ENCODE results near the gene PPARA.

The PPARA gene

GRCh38 chr22:46140989-46141928 is 9.1 kb upstream of the PPARA start:
- no peak overlapping the region for H3K4me3 Mint-ChIP-seq
- H3K36me3 Mint-ChIP-seq (ENCODE audit: low read depth) = no peaks in the 10 kb centered on the region
- no peaks in the 10 kb centered on the region for H3K9me3 Mint-ChIP-seq
- H3K4me1 Mint-ChIP-seq (ENCODE audit: low read depth) = no peaks in the 10 kb centered on the region
- H3K27me3 Mint-ChIP-seq = no peaks in the 10 kb centered on the region
- H3K27ac Mint-ChIP-seq = no peak overlapping the region

GRCh38 chr22:46142548-46143490 is 7.5 kb upstream of the PPARA start:
- H3K4me3 Mint-ChIP-seq = no peak overlapping the region
- H3K4me1 Mint-ChIP-seq (ENCODE audit: low read depth) = no peaks in the 10 kb centered on the region
- no peaks in the 10 kb centered on the region for H3K9me3 Mint-ChIP-seq
- H3K36me3 Mint-ChIP-seq (ENCODE audit: low read depth) = no peaks in the 10 kb centered on the region
- H3K27ac Mint-ChIP-seq = no peak overlapping the region
- no peaks in the 10 kb centered on the region for H3K27me3 Mint-ChIP-seq

GRCh38 chr22:46143491-46144147 is 6.7 kb upstream of the PPARA start:
- Mint-ChIP-seq H3K9me3 (no peaks in the 10 kb centered on the region), H3K27ac (no peak overlapping the region), H3K4me1 (ENCODE audit: low read depth) (no peaks in the 10 kb centered on the region), H3K27me3 (peaks cover 4% of the 10 kb centered on the region), H3K36me3 (ENCODE audit: low read depth) (no peaks in the 10 kb centered on the region), H3K4me3 (no peak overlapping the region)

GRCh38 chr22:46145361-46145851 is 4.9 kb upstream of the PPARA start:
- Mint-ChIP-seq H3K27me3 (peaks cover 11% of the 10 kb centered on the region), H3K4me1 (ENCODE audit: low read depth) (peaks cover 7% of the 10 kb centered on the region), H3K4me3 (no peak overlapping the region), H3K9me3 (no peaks in the 10 kb centered on the region), H3K27ac (no peak overlapping the region), H3K36me3 (ENCODE audit: low read depth) (no peaks in the 10 kb centered on the region)

GRCh38 chr22:46145896-46146295 is 4.4 kb upstream of the PPARA start:
- Mint-ChIP-seq H3K27me3 (peaks cover 11% of the 10 kb centered on the region), H3K36me3 (ENCODE audit: low read depth) (no peaks in the 10 kb centered on the region), H3K4me3 (no peak overlapping the region), H3K9me3 (no peaks in the 10 kb centered on the region), H3K4me1 (ENCODE audit: low read depth) (peaks cover 7% of the 10 kb centered on the region), H3K27ac (no peak overlapping the region)

GRCh38 chr22:46146329-46146728 is 4.0 kb upstream of the PPARA start:
- Mint-ChIP-seq H3K27me3 (peaks cover 11% of the 10 kb centered on the region), H3K9me3 (no peaks in the 10 kb centered on the region), H3K4me1 (ENCODE audit: low read depth) (peaks cover 8% of the 10 kb centered on the region), H3K27ac (no peak overlapping the region), H3K36me3 (ENCODE audit: low read depth) (no peaks in the 10 kb centered on the region), H3K4me3 (no peak overlapping the region)

GRCh38 chr22:46147061-46147460 is 3.3 kb upstream of the PPARA start:
- H3K27me3 Mint-ChIP-seq = peaks cover 11% of the 10 kb centered on the region
- peaks cover 3% of the 10 kb centered on the region for H3K36me3 Mint-ChIP-seq (ENCODE audit: low read depth)
- no peaks in the 10 kb centered on the region for H3K9me3 Mint-ChIP-seq
- H3K4me1 Mint-ChIP-seq (ENCODE audit: low read depth) = peaks cover 14% of the 10 kb centered on the region
- H3K4me3 Mint-ChIP-seq = no peak overlapping the region
- no peak overlapping the region for H3K27ac Mint-ChIP-seq

- no peak overlapping the region for H3K27ac Mint-ChIP-seq
Measured at GRCh38 chr22:46147471-46148267, 2.7 kb upstream of the PPARA start.

GRCh38 chr22:46148336-46148735 is 2.0 kb upstream of the PPARA start:
- no peaks in the 10 kb centered on the region for H3K9me3 Mint-ChIP-seq
- H3K4me3 Mint-ChIP-seq = no peak overlapping the region
- peaks cover 19% of the 10 kb centered on the region for H3K4me1 Mint-ChIP-seq (ENCODE audit: low read depth)
- H3K27ac Mint-ChIP-seq = no peak overlapping the region
- H3K27me3 Mint-ChIP-seq = peaks cover 11% of the 10 kb centered on the region
- peaks cover 6% of the 10 kb centered on the region for H3K36me3 Mint-ChIP-seq (ENCODE audit: low read depth)

More at GRCh38 chr22:46147471-46148267, 2.7 kb upstream of the PPARA start:
- Mint-ChIP-seq H3K4me1 (ENCODE audit: low read depth) (peaks cover 19% of the 10 kb centered on the region), H3K4me3 (no peak overlapping the region), H3K36me3 (ENCODE audit: low read depth) (peaks cover 6% of the 10 kb centered on the region), H3K27me3 (peaks cover 11% of the 10 kb centered on the region), H3K9me3 (no peaks in the 10 kb centered on the region)

GRCh38 chr22:46148816-46149511 is 1.4 kb upstream of the PPARA start:
- Mint-ChIP-seq H3K4me3 (peak overlapping the region; percentile 76), H3K27me3 (peaks cover 11% of the 10 kb centered on the region), H3K9me3 (no peaks in the 10 kb centered on the region), H3K36me3 (ENCODE audit: low read depth) (peaks cover 6% of the 10 kb centered on the region), H3K27ac (no peak overlapping the region), H3K4me1 (ENCODE audit: low read depth) (peaks cover 19% of the 10 kb centered on the region)

- H3K27ac Mint-ChIP-seq = no peak overlapping the region
- H3K27me3 Mint-ChIP-seq = peaks cover 11% of the 10 kb centered on the region
- H3K4me1 Mint-ChIP-seq (ENCODE audit: low read depth) = peaks cover 19% of the 10 kb centered on the region
- no peaks in the 10 kb centered on the region for H3K9me3 Mint-ChIP-seq
- H3K4me3 Mint-ChIP-seq = peak overlapping the region; percentile 76
- H3K36me3 Mint-ChIP-seq (ENCODE audit: low read depth) = peaks cover 6% of the 10 kb centered on the region
Measured at GRCh38 chr22:46149512-46150033, 753 bp upstream of the PPARA start.

GRCh38 chr22:46150655-46151477 is 540 bp downstream of the PPARA start:
- H3K36me3 Mint-ChIP-seq (ENCODE audit: low read depth) = peaks cover 6% of the 10 kb centered on the region
- no peak overlapping the region for H3K27ac Mint-ChIP-seq
- H3K4me3 Mint-ChIP-seq = peak overlapping the region; percentile 78

More at GRCh38 chr22:46150655-46151477, 540 bp downstream of the PPARA start:
- Mint-ChIP-seq H3K27me3 (peaks cover 11% of the 10 kb centered on the region), H3K4me1 (ENCODE audit: low read depth) (peaks cover 19% of the 10 kb centered on the region), H3K9me3 (no peaks in the 10 kb centered on the region)

Data from stimulated activated naive CD8-positive, alpha-beta T cell treated with anti-CD3 and anti-CD28 coated beads, Interleukin-15, Interleukin-2, amounts not matched to agents 100 ng/mL and 50 ng/mL, for 24 hours (primary cell).